ENCODE measurements around the gene UCP2.

The UCP2 gene

GRCh38 chr11:74009675-74010305 is 27.1 kb upstream of the UCP2 start:
- peak; percentile 6 for DNase-seq

GRCh38 chr11:74009230-74009547 is 26.5 kb upstream of the UCP2 start:
- DNase-seq = no peak

- no peak for DNase-seq
Measured at GRCh38 chr11:74008373-74009229, 26.0 kb upstream of the UCP2 start, which contains the start of gene UCP3. Gene UCP3, minus strand, starts transcription at chr11:74009085. Its CDS starts 2,043 bp downstream, at chr11:74007042.

GRCh38 chr11:74007691-74008372 is 25.2 kb upstream of the UCP2 start:
- DNase-seq = no peak

DNA sequence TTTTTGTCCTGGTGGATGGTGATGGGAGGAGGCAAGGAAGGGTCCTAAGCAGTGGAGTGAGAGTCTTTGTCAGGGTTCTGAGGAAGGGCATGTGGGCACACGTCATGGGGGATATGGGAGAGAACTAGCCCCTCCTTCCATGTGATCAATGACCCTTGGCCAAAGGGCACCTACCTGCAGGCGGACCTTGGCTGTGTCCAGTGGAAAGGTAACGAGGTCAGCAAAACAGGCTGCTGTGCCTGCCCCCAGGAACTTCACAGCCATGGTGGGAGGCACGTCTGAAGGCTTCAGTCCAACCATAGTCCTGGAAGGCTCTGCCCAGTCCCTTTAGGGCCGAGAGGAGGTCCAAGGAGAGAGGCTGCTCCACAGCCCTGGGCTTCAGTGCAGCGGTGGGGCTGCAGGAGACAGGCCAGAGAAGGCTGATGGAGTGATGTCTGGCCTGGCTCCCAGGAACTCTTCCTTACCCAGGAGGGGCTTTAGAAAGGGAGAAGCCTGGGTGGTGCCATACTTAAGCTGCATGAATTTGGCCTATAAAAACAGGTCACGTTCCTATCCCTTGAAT is 24.2 kb upstream of the UCP2 start:
- no peak for DNase-seq

DNA sequence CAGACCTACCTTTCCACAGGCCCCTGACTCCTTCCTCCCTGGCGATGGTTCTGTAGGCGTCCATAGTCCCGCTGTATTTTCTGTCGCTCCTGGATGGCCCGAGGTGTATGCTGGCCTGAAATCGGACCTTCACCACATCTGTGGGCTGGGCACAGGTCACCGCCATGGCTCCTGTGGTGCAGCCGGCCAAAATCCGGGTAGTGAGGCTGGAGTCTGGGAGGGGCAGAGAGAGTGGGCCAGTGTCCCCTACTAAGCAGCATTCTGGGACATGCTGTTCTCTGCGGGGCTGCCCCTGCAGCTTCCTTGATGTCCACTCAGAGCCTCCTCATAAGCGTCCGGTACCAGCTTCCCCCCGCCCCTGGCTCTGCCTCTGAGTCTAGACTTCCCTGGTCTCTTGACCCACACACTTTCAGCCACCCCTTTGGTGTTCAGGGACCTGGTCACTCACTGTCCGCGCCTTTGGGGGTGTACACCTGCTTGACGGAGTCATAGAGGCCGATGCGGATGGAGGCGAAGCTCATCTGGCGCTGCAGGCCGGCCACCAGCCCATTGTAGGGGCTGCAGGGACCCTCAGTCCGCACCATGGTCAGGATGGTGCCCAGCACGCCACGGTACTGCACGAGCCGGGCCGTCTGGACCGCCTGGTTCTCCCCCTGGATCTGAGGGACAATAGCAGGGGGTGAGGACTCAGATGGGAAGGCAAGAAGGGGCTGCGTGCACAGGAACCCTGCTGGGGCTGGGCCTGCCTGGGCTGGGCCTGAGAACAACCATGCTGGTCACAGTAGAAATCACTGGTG is 23.3 kb upstream of the UCP2 start:
- DNase-seq = no peak

DNA sequence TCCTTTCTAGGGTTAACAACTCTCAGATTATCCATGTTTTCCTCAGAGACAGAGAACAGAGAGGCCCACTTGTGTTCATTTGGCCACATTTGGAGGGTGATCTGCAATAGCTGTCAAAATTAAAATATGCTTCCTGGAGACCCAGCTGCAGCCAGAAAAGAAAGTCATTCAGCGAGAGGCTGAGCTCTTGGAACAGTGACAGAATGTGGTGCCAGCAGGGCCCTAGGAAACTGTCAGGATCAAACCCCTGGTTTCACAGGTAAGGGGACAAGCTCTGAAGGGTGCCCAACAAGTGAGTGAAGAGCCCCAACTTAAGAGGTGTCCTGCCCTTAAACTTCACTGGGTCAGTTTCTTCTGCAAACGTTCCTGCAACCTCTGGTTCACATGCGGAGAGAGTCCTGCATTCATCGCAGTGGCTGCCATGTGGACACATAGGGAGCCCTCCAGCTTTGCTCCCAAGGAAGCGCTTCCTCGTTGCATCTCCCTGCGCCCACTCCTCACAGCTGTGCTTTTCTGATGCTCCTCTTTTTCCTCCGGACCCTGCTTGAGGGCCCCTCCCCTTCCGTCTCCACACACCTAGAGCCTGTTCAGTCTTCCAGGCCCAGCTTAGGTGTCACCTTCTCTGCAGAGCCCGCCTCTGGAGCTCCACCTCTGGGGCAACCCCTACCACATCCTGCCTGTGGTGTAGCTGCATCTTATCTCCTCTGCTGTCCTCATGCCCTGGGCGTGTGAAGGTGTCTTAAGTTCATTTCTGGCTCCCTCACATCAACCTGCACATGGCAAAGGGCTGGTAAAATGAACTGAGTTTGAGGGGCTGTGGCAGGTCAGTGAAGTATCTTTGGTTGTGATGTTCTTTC is 22.3 kb upstream of the UCP2 start:
- DNase-seq = no peak

GRCh38 chr11:74004046-74004695 is 21.5 kb upstream of the UCP2 start:
- no peak for DNase-seq

- no peak for DNase-seq
Measured at GRCh38 chr11:74002832-74003231, 20.2 kb upstream of the UCP2 start.

DNA sequence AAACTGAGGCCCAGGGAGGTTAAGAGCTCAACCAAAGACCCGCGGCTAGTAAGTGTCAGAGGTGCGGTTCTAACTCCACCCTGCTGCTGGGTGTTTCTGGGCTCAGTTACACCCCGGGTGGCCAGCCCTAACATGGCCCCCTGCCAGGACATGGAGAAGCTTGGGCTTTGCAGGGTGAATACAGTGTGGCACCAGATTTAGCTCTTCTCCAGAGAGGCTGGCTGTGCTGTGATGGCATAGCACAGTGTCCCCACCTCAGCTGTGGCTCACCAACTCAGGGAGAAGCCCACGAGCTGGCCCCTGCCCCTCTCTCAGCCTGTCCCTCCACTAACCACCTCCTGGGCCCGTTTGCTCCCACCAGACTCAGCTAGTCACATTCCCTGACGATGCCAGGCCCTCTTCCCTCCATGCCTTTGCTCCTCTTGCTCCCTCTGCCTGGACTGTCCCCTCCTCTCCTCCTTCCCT is 19.2 kb upstream of the UCP2 start:
- no peak for DNase-seq

DNA sequence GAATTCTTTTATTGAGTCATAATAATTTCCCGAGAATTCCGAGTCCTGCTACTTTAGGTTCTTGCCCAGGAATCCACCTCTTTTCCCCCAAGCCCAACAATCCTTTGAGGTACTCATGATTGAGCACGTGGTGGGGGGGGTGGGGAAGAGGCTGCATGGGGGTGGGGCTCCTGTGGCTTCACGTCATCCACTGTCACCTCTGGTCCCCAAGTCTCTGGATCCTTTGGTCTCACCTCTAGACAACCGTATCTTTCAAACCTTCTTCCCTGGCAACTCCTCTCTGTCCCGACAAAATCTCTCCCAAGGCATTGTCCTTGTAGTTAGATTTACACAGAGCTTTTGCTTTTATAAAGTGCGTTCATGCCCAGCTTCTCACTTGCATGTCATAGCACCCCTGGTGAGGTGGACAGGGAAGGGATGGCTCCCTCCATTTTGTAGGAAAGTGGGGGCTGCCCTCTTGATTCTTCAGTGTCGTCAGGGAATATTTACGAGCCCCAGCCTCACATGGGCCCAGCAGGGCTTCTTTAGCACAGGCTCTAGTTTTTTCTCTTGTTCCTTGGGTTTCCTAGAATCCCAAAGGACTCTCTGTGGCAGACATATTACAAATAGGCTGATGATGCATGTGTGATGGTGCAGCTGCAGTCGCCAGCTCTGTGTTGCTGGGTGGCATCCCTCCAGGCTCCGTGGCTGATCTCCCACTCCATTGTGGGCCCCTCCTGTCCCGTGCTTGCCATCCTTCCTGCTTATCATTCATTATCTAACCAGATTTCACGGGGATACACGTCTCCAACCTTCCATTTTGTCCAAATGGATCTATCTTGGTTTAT is 17.9 kb upstream of the UCP2 start:
- DNase-seq = no peak

GRCh38 chr11:73999581-74000306 is 17.1 kb upstream of the UCP2 start:
- no peak for DNase-seq

- no peak for DNase-seq
Measured at GRCh38 chr11:73998846-73999575, 16.4 kb upstream of the UCP2 start.

DNA sequence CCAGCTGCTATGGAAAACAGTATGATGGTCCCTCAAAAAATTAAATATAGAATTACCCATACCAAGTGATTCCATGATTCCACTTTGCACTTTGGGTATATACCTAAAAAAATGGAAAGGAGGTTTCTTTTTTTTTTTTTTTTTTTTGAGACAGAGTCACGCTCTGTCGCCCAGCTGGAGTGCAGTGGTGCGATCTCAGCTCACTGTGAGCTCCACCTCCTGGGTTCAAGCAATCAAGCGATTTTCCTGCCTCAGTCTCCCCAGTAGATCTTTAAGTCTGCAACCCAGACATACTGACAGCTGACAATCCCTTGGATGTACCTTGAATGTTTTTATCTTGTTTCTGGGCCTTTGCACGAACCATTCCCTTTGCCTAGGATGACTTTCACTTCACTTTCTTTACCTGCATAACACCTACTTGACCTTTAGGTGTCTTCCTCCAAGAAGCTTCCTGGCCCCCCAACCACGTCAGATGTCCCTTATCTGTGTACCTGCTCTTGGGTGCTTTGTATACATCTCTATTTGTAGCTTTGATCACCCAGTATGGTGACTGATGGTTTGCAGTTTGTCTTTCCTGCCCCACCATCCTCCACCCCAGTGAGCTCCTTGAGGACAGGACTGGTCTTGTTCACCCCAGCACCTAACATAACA is 14.6 kb upstream of the UCP2 start:
- DNase-seq = no peak

GRCh38 chr11:73996161-73996747 is 13.6 kb upstream of the UCP2 start:
- DNase-seq = no peak

DNA sequence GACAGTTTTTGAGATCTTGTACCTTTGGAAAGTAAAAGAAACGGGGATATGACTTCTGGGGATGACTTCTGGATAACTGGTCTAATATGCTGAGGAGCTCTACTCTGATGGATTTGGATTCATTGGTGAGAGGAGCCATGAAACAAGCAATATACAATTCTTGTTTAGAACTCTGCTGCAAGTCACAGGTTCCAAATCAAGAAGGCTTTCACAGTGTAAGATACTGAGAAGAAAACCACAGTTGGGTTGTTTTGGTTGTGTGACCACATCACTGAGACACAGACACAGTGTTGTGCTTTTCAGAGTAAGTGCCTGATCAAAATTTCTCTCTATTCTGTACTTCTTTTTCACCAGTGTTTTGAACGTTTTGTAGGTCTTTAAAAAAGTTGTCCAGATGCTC is 13.1 kb upstream of the UCP2 start:
- DNase-seq = no peak

DNA sequence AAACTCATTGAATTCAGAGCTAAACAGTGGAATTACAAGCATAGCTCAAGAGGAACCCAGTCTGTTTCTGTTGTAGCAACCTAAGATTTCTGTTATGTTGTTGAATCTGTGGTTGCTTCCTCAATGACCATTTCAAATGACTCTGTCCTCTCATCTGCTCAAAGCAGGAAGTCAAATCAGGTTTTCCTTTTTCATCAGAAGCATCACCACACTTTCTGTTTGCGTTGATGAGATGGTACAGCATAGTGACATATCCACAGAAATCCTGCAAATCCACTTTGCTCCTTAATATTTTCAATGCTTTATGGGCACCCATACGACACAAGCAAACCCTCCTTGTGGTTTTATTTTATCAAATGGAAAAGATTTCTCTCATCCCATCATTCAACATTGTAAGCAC is 12.6 kb upstream of the UCP2 start:
- DNase-seq = no peak
